Heart left ventricle (tissue), 13 donors: ENCODE data around the gene MPDU1.

Experiments
- POLR2A ChIP-seq, 2 donors: fragments of 450-650 bp; IDR thresholded peaks; one replicate each; pipeline ENCODE4 v1.6.1; 2017; ENCODE audit warnings: antibody characterized with exemption in 2 of 2, mild to moderate bottlenecking in 2 of 2, moderate library complexity in 2 of 2
- TF ChIP-seq, protein P1 (sequence below), 12 donors: fragments of 200-600 bp; sonication (generic) in 4 of 12; IDR thresholded peaks; one replicate each; pipeline versions ENCODE4 v1.5.0 to v1.8.0; 2018 to 2022; ENCODE audit warnings: antibody characterized with exemption in 12 of 12, mild to moderate bottlenecking in 5 of 12
- donor health status: ischemic (EF 13 %, LVEDD 7.1; RV severe dilation, severe dysfunction).
- donor health status: DM: no; HTN: yes; CAD: no.
- donor health status: DM: no; HTN: no; CAD: no.
- donor health status: ischemic (EF 25% LVEDD 6.9; RV normal size, moderate dysfunction).
- donor health status: ischemic (EF 25% LVEDD 5.7; RV mildly dilated, moderate dysfunction).
- donor health status: ischemic (EF 35%, LVEDD 5.7; RV mildly dilated, moderate dysfunction).
- donor health status: nonischemic (EF 11% LVEDD 7.7; RV severe dilation, severe dysfunction).
- donor health status: DM: yes; HTN: yes; CAD: no.
- donor health status: PGD.
- donor health status: ischemic (EF 29% LVEDD 5.4; RV normal size, mild dysfunction).
- donor health status: nonischemic (EF 23%, LVEDD 6.1; RV moderate dilation, normal function).

DNA sequence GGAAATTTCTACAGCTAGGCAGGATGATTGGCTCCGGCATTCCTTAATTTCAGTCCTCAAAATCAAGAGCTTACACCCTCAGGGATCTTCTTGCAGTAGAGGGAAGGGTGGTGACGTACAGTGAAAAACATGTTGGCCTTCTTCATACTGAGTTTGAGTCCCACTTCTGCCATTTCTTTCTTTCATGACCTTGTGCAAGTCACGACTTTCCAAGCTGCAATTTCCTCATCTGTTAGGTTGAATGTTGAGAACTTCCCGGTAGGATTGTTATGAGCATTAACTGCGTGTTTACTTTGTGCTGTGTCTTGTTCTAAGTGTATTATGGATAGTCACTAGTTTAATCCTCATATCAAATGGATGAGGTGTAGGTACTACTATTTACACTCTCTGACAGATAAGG, 14.1 kb upstream of the MPDU1 start:
- TF ChIP-seq, protein P1, sequence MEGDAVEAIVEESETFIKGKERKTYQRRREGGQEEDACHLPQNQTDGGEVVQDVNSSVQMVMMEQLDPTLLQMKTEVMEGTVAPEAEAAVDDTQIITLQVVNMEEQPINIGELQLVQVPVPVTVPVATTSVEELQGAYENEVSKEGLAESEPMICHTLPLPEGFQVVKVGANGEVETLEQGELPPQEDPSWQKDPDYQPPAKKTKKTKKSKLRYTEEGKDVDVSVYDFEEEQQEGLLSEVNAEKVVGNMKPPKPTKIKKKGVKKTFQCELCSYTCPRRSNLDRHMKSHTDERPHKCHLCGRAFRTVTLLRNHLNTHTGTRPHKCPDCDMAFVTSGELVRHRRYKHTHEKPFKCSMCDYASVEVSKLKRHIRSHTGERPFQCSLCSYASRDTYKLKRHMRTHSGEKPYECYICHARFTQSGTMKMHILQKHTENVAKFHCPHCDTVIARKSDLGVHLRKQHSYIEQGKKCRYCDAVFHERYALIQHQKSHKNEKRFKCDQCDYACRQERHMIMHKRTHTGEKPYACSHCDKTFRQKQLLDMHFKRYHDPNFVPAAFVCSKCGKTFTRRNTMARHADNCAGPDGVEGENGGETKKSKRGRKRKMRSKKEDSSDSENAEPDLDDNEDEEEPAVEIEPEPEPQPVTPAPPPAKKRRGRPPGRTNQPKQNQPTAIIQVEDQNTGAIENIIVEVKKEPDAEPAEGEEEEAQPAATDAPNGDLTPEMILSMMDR (IDR thresholded peaks at IDR 0.05), result no peak
- no peak for TF ChIP-seq POLR2A (IDR thresholded peaks at IDR 0.05)
